ENCODE data around the gene WASF2. TPM values are rescaled to one million over a fixed set of nuclear protein-coding genes. Genes with fewer than 3 reads are reported as not detected.

Gene WASF2
- total and polyA plus RNA-seq, 2 of the 4 experiments (the other 2 are of a cell fraction) = 7.9 to 45.4 TPM

DNA sequence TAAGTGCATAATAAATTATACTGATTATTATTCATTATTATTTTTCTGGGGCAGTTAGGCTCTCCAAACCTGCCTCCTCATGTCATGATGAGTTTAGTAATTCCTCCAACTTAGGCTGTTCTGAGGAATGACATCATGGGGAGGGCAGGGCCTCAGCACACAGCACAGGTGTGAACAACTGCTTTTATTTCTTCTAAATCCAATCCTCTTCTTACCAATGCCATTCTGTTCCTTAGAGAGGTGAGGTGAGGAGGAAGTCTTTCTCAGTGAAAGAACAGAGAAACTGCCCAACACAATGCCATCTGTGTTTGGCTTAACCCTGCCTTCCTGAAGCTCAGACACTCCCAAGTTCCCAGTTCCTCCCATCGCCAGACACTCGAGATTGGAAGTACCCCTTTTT lies 45.4 kb upstream of the WASF2 start:
- peaks cover 25% of the 10 kb centered on the region for H3K9me1 ChIP-seq (ENCODE audit: insufficient read depth, low read length)
- H2AK5ac ChIP-seq (ENCODE audit: low read depth, low read length) = no peak overlapping the region; the same call in 1 of the 2 replicates
- H4K5ac ChIP-seq (ENCODE audit: low read depth, low read length) = no peak overlapping the region
- 0 out of 2 replicates have a peak overlapping the region, but pooled peaks have one; percentile 95 for H3K4ac ChIP-seq (ENCODE audit: low read depth, low read length)
- in situ Hi-C loops (cut with MboI; ENCODE audit: low sequenced_read_pairs) = no loop called here
- no peak overlapping the region for H2BK15ac ChIP-seq (ENCODE audit: low read depth, low read length)
- H3K18ac ChIP-seq (ENCODE audit: low read depth, low read length) = no peak overlapping the region
- H2BK5ac ChIP-seq (ENCODE audit: low read depth, low read length, poor library complexity, severe bottlenecking) = no peak overlapping the region
- ATAC-seq (ENCODE audit: low read depth) (no peak), DNase-seq (no peak)
- dilution Hi-C loops (cut with HindIII; ENCODE audit: low sequenced_read_pairs, unreplicated experiment) = no loop called here
- H3K79me1 ChIP-seq (ENCODE audit: low read depth in 1 of 2, low read length in 2 of 2) = peaks cover 21 to 58% of the 10 kb centered on the region in 2 experiments
- no peak overlapping the region for H3K9ac ChIP-seq (ENCODE audit: low read depth, low read length)
- POLR2A ChIA-PET (ENCODE audit: unreplicated experiment) = no interaction called here
- no peak overlapping the region for H3K23ac ChIP-seq (ENCODE audit: low read depth, low read length)
- no peak overlapping the region for H3K4me2 ChIP-seq (ENCODE audit: low read depth, low read length)
- H3K14ac ChIP-seq (replicated peaks; ENCODE audit: low read depth, low read length) = no peak overlapping the region
- H4K8ac ChIP-seq (ENCODE audit: low read depth in 2 of 2, low read length in 2 of 2) = no peak overlapping the region
- H4K91ac ChIP-seq (ENCODE audit: insufficient read depth, low read depth, low read length) = no peak overlapping the region
- H3K27me3 ChIP-seq (ENCODE audit: control insufficient read depth, insufficient read depth, low read length) = no peaks in the 10 kb centered on the region
- no peak overlapping the region for H2BK120ac ChIP-seq (ENCODE audit: low read depth, low read length)
- H3K4me1 ChIP-seq (ENCODE audit: control insufficient read depth, insufficient read depth, low read length) = peaks cover 30% of the 10 kb centered on the region
- H2BK20ac ChIP-seq (ENCODE audit: low read depth, low read length) = no peak overlapping the region
- no peak overlapping the region for H3K56ac ChIP-seq (ENCODE audit: extremely low read depth, insufficient read depth, low read length)
- WGBS, 2 experiments (ENCODE audit: extremely low coverage in 2 of 2, insufficient read length in 1 of 2) = no CpG with 5 or more reads among the region's 2 CpGs
- no peak overlapping the region for H2AFZ ChIP-seq (replicated peaks; ENCODE audit: low read length, poor library complexity)
- peaks cover 7% of the 10 kb centered on the region for H4K20me1 ChIP-seq (ENCODE audit: insufficient read depth, low read length)
- peaks cover 21% of the 10 kb centered on the region for H3K36me3 ChIP-seq (ENCODE audit: control insufficient read depth, insufficient read depth, low read length)
- intact Hi-C loops (cut with micrococcal nuclease) = no loop called here
- H3K4me3 ChIP-seq (ENCODE audit: insufficient read depth, low read depth, low read length) = no peak overlapping the region
- no TSS peak for BruUV-seq (replicated peaks)
- no peaks in the 10 kb centered on the region for H3K9me3 ChIP-seq (ENCODE audit: control insufficient read depth, insufficient read depth, low read length)
- no peak overlapping the region for H2AK9ac ChIP-seq (replicated peaks; ENCODE audit: low read depth, low read length, poor library complexity)
- TF ChIP-seq, protein P1, sequence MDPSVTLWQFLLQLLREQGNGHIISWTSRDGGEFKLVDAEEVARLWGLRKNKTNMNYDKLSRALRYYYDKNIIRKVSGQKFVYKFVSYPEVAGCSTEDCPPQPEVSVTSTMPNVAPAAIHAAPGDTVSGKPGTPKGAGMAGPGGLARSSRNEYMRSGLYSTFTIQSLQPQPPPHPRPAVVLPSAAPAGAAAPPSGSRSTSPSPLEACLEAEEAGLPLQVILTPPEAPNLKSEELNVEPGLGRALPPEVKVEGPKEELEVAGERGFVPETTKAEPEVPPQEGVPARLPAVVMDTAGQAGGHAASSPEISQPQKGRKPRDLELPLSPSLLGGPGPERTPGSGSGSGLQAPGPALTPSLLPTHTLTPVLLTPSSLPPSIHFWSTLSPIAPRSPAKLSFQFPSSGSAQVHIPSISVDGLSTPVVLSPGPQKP (IDR thresholded peaks at IDR 0.05; ENCODE audit: borderline replicate concordance, low read depth, low read length) = no peak
- TF ChIP-seq CHD1 (IDR thresholded peaks at IDR 0.05; ENCODE audit: low read depth, low read length) (no peak), RFX5 (IDR thresholded peaks at IDR 0.05; ENCODE audit: low read depth, low read length) (no peak), RCOR1 (IDR thresholded peaks at IDR 0.05; ENCODE audit: insufficient replicate concordance, low read length) (no peak), NFE2L2 (IDR thresholded peaks at IDR 0.05; ENCODE audit: low read depth, low read length) (no peak), POLR2A (IDR thresholded peaks at IDR 0.05; ENCODE audit: low read depth, low read length) (no peak), MAZ (IDR thresholded peaks at IDR 0.05; ENCODE audit: borderline replicate concordance, low read depth, low read length) (no peak), CEBPB (IDR thresholded peaks at IDR 0.05; ENCODE audit: low read depth, low read length) (no peak), RAD21 (IDR thresholded peaks at IDR 0.05; ENCODE audit: low read length) (no peak), MXI1 (IDR thresholded peaks at IDR 0.05; ENCODE audit: borderline replicate concordance, low read depth, low read length) (no peak), MAFK (IDR thresholded peaks at IDR 0.05; ENCODE audit: low read depth, low read length) (no peak), BHLHE40 (IDR thresholded peaks at IDR 0.05; ENCODE audit: low read depth, low read length) (no peak), SMC3 (IDR thresholded peaks at IDR 0.05; ENCODE audit: low read depth, low read length) (no peak), FOS (IDR thresholded peaks at IDR 0.05; ENCODE audit: low read depth, low read length) (no peak)
- TF ChIP-seq, protein P2, sequence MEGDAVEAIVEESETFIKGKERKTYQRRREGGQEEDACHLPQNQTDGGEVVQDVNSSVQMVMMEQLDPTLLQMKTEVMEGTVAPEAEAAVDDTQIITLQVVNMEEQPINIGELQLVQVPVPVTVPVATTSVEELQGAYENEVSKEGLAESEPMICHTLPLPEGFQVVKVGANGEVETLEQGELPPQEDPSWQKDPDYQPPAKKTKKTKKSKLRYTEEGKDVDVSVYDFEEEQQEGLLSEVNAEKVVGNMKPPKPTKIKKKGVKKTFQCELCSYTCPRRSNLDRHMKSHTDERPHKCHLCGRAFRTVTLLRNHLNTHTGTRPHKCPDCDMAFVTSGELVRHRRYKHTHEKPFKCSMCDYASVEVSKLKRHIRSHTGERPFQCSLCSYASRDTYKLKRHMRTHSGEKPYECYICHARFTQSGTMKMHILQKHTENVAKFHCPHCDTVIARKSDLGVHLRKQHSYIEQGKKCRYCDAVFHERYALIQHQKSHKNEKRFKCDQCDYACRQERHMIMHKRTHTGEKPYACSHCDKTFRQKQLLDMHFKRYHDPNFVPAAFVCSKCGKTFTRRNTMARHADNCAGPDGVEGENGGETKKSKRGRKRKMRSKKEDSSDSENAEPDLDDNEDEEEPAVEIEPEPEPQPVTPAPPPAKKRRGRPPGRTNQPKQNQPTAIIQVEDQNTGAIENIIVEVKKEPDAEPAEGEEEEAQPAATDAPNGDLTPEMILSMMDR (conservative IDR thresholded peaks at IDR 0.05; ENCODE audit: low read depth, low read length) = no peak
- TF ChIP-seq, protein P3, sequence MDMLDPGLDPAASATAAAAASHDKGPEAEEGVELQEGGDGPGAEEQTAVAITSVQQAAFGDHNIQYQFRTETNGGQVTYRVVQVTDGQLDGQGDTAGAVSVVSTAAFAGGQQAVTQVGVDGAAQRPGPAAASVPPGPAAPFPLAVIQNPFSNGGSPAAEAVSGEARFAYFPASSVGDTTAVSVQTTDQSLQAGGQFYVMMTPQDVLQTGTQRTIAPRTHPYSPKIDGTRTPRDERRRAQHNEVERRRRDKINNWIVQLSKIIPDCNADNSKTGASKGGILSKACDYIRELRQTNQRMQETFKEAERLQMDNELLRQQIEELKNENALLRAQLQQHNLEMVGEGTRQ (IDR thresholded peaks at IDR 0.05; ENCODE audit: low read depth, low read length) = no peak
- CTCF ChIA-PET = no interaction called here
- H3K27ac ChIP-seq (ENCODE audit: insufficient read depth, low read length) = no peak overlapping the region
